Dedifferentiated amniotic fluid mesenchymal stem cell (primary cell): ENCODE measurements around the gene CISD2.
"Not testable (repeated sequence)": the region's sequence is repeated elsewhere in the genome, so short reads cannot be mapped to it uniquely, and the experiment has no call there.

Experiments
- DNase-seq: peaks from one replicate; pipeline ENCODE4 v3.0.0-alpha.2; 2016; ENCODE audit errors: extremely low spot score

Gene CISD2

DNA sequence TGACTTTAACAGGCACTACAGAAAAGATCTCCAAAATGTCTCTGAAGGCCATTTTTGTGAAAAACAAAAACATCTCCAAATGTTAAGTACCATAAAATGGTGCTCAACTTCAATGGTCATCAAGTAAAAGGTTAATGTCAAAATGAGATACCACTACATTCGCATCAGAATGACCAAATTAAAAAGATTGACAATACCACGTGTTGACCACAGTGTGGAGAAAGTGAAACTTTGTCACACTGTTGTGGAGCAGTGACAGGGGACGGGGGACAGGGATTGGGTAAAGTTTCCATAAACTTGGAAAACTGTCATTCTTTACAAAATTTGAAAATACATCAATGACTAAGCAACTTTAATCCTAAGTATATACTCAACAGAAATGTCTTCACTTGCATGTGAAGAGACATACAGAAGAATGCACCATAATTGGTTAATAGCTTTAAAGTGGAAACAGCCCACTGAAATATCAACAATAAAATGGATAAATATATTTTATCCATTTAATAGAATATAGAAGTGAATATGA, 19.1 kb upstream of the CISD2 start:
- DNase-seq: no peak

DNA sequence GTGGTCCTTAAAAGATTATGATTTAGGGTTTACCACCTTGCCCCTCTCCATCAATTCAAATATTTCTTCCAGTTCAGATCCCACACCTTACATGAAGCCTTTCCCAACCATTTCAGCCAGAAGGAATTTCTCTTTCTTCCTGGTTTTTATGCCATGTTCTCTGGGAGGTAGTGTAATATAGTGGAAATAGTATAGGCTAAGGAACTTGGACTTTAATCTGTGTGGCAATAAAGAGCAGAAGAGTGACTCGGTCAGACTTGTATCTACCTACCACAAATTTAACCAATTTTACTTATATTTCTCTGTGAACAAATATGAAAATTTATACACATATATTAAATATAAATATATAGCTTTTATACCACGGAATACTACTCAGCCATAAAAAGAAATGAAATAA, 18.4 kb upstream of the CISD2 start:
- no peak for DNase-seq

DNA sequence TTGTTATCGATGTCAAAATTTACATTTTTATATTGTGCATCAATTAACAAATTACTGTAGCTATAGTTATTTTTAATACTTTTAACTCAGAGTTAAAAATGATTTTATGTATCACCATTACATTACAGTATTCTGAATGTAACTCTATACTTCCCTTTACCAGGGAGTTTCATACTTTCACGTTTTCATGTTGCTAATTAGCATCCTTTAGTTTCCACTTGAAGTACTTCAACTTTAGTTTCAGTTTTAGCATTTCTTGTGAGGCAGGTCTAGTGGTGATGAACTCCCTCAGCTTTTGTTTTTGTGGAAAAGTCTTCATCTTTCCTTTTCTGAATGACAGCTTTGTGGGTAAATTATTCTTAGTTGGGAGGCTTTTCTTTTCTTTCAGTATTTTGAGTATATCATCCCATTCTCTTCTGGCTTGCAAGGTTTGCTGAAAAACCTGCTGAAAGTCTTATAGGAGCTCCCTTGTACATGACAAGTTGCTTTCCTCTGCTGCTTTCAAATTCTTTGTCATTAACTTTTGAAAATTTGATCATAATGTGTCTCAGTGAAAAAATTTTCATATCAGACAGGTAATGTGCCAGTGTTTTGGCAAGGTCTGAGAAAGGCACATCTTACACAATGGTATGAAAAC, 9.8 kb upstream of the CISD2 start:
- DNase-seq: no peak

GRCh38 chr4:102860611-102861324, 8.0 kb upstream of the CISD2 start:
- no peak for DNase-seq

- DNase-seq: no peak
Observed at GRCh38 chr4:102862016-102862415, 6.8 kb upstream of the CISD2 start.

GRCh38 chr4:102862747-102863146, 6.0 kb upstream of the CISD2 start:
- DNase-seq: no peak

- not testable (repeated sequence) for DNase-seq
Observed at GRCh38 chr4:102865327-102865726, 3.5 kb upstream of the CISD2 start.

GRCh38 chr4:102867278-102868152, 1.3 kb upstream of the CISD2 start:
- no peak for DNase-seq

GRCh38 chr4:102868153-102868780, 525 bp upstream of the CISD2 start:
- DNase-seq: no peak

GRCh38 chr4:102869569-102870197, 891 bp downstream of the CISD2 start:
- no peak for DNase-seq

- DNase-seq: no peak
Observed at GRCh38 chr4:102871772-102872171, 3.0 kb downstream of the CISD2 start.

DNA sequence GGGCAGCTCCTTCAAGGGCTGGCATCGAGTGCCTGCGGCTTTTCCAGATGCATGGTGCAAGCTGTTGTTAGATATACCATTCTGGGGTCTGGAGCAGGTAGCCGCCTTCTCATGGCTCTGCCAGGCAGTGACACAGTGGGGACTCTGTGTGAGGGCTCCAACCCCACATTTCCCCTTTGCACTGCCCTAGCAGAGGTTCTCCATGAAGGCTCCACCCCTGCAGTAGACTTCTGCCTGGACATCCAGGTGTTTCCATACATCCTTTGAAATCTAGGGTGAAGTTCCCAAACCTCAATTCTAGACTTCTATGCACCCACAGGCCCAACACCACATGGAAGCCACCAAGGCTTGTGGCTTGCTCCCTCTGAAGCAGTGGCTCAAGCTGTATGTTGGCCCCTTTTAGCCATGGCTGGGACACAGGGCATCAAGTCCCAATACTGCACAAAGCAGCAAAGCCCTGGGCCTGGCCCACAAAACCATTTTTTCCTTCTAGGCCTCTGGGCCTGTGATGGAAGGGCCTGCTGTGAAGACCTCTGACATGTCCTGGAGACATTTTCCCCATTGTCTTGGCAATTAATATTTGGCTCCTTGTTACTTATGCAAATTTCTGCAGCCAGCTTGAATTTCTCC, 8.8 kb downstream of the CISD2 start:
- not testable (repeated sequence) for DNase-seq

DNA sequence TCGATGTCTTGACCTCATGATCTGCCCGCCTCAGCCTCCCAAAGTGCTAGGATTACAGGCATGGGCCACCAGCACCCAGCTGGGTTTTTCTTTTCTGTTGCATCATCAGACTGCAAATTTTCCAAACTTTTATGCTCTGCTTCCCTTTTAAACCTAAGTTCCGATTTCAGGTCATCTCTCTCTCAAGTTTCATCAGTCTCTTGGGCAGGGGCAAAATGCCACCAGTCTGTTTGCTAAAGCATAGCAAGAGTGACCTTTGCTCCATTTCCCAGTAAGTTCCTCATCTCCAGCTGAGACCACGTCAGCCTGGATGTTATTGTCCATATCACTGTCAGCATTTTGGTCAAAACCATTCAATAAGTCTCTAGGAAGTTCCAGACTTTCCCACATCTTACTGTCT, 9.6 kb downstream of the CISD2 start:
- not testable (repeated sequence) for DNase-seq

DNA sequence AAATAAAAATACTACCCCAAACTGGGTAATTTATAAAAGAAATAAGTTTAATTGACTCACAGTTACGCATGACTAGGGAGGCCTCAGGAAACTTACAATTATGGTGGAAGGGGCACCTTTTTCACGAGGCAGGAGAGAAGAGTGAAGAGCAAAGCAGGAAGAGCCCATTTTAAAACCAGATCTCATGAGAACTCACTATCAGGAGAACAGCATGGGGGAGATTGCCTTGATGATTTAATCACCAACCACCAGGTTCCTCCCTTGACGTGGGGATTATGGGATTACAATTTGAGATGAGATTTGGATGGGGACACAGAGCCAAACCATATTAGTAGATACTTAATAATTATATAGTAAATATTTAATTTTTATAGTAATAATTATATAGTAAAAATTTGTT, 10.1 kb downstream of the CISD2 start:
- DNase-seq: no peak

DNA sequence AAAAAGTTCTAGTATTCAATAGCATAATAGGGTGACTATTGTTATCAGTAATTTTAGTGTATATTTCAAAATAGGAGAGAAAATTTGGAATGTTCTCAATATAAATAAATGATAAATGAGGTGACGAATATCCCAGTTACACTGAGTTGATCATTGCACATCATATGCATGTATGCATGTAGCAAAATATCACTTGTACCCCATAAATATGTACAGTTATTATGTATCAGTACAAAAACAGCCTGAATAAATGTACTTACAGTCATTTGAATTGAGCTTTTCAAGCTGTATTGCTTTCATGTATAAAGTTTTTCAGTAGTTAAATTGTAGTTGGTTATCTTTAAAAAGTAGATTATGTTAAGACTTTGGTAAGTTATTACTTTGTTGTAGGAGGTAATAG, 12.6 kb downstream of the CISD2 start:
- no peak for DNase-seq

DNA sequence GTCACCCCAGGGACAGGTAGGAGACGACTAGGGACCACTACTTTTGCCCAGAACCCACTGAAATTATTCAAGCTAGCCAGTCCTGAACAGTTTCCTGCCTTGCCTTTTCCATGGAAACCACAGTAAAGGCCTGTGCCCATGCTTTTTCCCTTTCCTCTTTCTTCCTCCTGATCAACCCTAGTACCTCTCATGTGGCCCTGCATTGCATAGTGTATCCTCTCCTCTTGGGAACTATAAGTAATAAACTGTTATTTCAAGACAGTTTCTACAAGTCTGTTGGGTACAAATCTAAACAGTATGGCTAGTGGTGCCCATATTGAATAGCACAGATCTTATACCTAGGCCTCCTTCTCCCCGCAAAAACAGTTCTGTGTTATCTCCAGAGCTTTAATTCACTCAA, 14.5 kb downstream of the CISD2 start:
- DNase-seq: no peak

DNA sequence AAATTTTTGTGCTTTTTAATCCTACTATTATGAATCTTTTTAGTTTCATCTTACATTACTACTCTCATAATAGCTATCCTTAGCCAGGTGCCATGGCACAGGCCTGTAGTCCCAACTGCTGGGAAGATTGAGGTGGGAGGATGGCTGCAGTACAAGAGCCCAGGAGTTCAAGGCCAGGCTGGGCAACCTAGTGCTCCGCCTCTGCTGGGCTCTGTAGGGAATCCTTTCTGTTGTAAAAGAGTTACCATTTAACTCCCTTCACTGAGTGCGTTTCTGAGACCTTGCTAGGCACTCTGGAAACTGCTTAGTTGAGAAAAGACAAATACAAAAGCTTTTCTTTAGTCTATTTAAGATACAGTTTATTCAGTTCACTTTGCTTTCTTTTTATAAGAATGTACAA, 19.8 kb downstream of the CISD2 start:
- DNase-seq: not testable (repeated sequence)

DNA sequence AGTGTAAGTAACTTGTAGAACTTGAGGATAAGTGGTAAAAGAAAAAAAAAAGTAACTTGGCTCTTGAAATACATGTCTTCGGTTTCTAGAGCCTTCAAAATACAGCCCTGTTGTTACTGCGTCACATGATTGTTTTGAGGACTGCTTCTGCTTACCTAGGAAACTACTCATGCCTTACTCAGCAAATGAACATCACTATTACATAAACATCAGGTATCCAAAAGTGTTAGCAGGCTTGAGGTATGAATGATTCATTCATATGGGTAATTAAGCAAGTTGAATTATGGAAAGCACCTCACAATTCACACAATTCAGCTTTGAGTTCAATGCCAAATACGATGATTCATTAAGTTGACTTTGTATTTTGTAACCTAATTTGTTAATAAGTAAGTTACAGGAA, 21.1 kb downstream of the CISD2 start:
- DNase-seq: not testable (repeated sequence)

- not testable (repeated sequence) for DNase-seq
Observed at GRCh38 chr4:102896547-102896946, 27.8 kb downstream of the CISD2 start.

DNA sequence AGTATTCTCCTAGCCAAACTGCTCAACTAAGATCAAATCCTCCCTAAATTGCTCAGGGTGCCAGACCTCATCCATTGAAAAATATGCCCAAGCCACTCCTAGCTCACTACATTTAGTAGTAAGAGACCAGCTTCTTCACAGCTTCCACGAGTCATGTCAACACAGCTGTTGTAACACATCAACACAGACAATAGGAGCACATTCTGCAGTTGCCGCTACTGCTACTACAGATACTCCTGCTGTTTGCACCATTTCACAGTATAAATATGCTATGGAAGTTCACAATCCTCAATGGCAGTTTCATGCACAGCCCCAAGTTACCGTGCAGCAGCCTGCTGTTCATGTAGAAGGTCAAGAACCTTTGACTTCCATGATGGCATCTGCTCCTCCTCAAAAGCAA, 28.8 kb downstream of the CISD2 start:
- not testable (repeated sequence) for DNase-seq

GRCh38 chr4:102901804-102902203, 33.0 kb downstream of the CISD2 start:
- no peak for DNase-seq
